SIG-M5 treated with dmso at 0.1 percent for 504 hours (cell line): Measurements from ENCODE around the gene IL10RB.
A peak's percentile ranks its signal among the peaks of the same experiment; 100 is the strongest.
"Not testable (repeated sequence)": the region's sequence is repeated elsewhere in the genome, so short reads cannot be mapped to it uniquely, and the experiment has no call there.

Source experiments
- DNase-seq: peaks from one replicate; lab custom pipeline; 2025; ENCODE audit not compliant: unreplicated experiment; lab: John Stamatoyannopoulos, UW

IL10RB gene

DNA sequence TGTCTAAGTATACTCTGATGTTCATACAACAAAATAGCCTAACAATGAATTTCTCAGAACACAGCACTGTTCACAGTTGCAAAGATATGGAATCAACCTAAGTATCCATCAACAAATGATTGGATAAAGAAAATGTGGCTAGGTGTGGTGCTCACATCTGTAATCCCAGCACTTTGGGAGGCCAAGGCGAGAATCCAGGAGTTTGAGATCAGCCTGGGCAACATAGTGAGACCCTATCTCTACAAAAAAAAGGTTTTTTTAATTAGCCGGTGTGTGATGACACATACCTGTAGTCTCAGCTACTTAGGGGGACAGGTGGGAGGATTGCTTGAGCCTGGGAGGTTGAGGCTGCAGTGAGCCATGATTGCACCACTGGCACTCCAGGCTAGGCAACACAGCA is 25.8 kb upstream of the IL10RB start:
- no peak for DNase-seq

GRCh38 chr21:33241846-33242245 is 24.3 kb upstream of the IL10RB start:
- DNase-seq, result no peak

GRCh38 chr21:33242846-33243245 is 23.3 kb upstream of the IL10RB start:
- DNase-seq, result not testable (repeated sequence)

DNA sequence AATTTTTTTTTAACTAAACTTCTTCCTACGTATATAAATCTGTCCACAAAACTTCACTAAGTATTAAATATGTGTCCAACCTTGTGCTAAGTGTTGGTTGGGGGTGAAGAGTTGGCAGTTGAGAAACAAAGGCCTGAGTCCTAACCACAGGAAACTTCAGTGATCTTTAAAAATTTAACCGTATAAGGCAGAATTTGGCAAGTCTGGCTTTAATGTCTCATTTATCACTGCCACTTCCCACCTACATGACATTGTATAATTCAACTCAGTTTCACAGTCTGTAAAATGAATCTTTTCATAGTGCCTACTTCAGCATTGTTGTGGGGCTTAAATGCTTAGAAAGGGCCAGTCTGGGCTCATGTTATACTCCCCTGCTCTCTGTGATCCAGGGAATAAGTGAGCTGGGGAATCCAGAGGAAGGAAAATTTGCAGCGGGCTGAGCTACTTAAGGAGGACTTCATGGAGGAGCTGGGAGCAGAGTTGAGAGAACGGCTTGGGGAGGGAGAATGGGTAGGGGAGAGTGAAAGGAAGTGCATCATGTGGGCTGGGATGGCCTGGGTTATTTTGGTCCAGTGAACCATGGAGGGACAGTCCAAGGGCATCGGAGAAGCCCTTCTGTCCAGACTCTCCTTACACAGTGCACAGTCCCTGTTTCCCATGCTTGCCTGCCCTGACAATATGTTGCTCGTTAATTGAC is 21.9 kb upstream of the IL10RB start:
- no peak for DNase-seq

DNA sequence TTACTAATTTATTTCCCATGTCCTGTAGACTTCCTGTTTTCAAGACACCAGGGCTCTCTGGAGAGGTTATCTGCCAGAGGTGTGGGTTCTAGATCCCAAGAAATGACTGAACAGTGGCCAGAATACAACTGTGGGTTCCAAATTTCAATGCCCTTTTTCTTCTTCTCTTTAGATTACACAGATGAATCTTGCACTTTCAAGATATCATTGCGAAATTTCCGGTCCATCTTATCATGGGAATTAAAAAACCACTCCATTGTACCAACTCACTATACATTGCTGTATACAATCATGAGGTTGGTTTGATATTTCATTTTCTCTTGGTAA is 21.4 kb upstream of the IL10RB start:
- DNase-seq, result no peak

DNA sequence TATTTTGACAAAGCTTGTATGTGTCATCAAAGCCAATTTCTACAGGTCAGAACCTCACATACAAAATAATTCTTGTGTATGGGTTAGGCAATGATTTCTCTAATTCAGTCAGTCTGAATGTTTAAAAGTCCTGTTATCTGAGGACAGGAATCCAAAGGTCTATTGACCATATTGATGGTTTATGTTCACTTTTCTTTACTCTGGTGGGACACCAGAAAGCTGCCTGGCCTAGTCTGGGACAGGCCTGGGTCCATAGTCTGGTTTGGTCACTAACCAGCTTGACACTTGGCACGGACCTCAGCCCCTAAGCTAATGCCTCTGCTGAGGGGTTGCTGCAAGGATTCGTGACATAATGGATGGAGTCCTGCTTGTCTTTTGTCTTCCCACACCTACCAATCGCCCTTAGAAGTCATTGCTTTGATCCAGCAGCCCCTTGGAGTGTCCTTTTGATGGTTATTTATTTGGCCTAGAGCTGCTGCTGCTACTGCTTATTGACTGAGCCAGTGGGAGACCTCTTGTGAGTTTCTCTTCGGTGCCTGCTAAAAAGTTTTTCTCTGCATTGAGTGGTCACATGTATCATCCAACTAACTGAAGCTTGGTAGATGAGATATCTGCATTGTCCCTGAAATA is 20.8 kb upstream of the IL10RB start:
- DNase-seq, result no peak

GRCh38 chr21:33246506-33246905 is 19.7 kb upstream of the IL10RB start:
- no peak for DNase-seq

DNA sequence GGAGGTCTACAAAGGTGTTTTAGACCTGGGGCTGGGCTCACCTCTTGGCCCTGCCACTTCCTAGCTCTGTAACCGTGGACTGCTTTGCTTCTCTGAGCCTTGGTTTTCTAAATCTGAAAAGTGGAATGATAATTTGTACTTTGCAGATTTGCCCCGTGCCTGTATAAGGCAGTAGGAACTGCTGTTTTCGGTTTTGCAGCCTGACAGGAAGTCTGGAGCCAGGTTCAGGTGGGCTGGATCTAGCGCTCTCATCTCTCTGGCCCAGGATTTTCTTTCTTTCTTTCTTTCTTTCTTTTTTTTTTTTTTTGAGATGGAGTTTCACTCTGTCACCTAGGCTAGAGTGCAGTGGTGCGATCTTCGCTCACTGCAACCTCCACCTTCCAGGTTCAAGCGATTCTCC is 19.2 kb upstream of the IL10RB start:
- no peak for DNase-seq

DNA sequence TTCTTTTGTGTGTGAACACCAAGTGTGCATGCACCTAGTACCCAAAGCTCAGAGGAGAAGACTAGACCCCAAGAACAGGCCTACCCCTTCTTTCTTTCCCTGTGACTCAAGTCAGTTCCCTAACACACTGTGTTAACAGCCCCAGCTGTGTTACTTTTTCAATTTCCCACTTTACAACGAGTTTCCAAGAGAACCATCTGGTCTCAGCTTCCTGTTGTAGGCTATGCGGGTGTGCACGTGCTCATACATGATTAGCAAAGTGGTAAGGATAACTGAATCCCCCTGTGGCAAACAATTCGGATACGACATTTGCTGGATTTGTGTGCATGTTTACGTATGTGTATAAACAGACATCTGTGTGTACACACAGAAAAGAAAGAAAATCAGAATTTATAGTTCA is 18.6 kb upstream of the IL10RB start:
- no peak for DNase-seq

DNA sequence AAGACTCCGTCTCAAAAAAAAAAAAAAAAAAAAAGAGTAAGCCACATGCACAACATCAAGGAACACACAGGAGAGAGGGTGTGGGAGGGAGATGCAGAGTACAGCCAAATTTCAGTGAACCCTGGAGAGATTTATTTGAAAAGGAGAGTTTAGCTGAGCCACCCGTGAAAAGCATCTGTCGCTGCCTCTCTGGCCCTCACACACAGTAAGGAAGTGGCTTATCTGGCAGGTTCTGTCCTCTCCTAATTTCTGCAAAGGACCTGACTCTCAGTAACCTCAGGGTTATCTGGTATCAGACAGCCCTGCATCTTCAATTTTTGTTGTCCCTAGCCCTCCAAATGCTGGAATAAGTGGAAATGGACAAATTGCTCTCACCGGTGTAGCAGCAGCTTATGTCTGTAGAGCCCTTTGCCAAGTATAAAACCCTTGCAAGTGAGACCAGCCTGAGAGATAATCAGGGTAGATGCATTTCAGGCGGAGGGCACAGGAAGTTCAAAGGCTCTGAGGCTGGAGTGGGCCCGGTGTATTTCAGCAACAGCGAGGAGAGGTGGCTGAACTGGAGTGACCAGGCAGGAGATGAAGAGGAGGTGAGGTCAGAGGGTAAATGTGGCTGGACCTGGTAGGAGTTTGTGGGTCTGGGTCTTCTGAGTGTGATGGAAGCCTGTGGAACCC is 16.7 kb upstream of the IL10RB start:
- no peak for DNase-seq

GRCh38 chr21:33251119-33251518 is 15.0 kb upstream of the IL10RB start:
- DNase-seq, result no peak

GRCh38 chr21:33253382-33253781 is 12.8 kb upstream of the IL10RB start:
- DNase-seq, result not testable (repeated sequence)

- DNase-seq, result no peak
Measured at GRCh38 chr21:33254766-33255165, 11.4 kb upstream of the IL10RB start.

DNA sequence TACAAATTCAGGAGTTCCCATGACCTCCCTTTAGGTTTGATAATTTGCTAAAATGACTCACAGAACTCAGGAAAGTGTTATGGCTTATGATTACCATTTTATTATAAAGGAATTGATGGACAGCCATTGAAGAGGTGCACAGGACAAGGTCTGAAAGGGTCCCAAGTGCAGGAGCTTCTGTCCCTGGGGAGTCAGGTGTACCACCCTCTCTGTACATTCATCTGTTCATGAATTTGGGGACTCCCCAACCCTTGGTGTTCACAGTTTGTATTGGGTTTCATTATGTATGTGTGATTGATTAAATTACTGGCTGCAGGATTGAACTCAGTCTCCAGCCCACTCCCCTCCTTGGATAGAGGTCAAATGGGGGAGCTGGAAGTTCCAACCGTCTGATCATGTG is 10.8 kb upstream of the IL10RB start:
- DNase-seq, result no peak

DNA sequence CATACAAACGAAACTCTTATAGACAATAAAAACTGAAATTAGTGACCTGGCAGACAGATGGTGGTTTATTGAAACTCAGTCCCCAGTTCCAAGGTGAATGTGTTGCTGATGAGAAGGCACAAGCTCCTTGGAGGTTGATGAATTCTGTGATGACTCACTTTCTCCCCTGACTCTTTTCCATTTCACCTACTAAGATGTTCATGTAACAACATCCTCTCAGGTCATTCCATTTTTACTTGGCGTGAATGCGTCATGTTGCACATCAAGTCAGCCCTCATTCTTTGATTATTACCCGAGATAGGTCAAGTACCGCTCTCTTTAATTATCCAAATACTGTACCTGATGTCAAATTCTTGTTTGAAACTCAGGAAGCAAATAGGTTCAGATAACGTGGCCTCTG is 10.1 kb upstream of the IL10RB start:
- no peak for DNase-seq

- no peak for DNase-seq
Measured at GRCh38 chr21:33257094-33257803, 8.9 kb upstream of the IL10RB start.

DNA sequence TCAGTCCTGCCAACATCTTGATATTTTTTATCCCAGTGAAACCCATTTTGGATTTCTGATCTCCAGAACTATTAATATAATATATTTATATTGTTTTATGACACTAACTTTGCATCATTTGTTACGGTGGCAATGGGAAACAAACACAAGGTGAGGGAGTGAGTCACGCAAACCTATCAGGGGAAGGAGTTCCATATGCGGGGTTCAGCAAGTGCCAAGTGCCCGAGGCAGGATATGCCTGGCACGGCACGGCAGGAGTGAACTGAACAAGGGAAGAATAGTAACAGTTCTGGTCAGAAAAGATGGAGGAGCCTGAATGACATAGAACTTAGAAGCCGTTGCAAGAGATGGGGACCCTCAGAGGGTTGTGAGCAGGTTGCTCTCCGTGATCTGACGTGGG is 7.7 kb upstream of the IL10RB start:
- DNase-seq, result no peak

DNA sequence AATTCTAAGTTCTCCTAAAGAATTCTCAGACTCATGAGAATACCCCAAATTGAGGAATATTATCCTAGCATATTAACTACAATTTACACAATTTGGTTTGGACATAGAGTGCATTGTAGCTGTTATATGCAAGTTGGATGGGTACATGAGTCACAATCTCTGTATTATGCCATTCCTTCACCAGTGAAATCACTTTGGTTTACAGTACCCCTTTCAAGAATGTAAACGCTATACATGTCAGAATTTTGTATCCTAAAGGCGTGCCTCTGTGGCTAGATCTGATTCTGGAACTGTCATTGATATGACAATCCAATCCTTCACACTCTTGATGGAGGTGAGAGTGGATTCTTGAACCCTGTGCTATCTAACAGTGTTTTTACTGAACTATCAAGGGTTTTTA is 6.7 kb upstream of the IL10RB start:
- DNase-seq, result no peak

- DNase-seq, result no peak
Measured at GRCh38 chr21:33259995-33260394, 6.2 kb upstream of the IL10RB start.

DNA sequence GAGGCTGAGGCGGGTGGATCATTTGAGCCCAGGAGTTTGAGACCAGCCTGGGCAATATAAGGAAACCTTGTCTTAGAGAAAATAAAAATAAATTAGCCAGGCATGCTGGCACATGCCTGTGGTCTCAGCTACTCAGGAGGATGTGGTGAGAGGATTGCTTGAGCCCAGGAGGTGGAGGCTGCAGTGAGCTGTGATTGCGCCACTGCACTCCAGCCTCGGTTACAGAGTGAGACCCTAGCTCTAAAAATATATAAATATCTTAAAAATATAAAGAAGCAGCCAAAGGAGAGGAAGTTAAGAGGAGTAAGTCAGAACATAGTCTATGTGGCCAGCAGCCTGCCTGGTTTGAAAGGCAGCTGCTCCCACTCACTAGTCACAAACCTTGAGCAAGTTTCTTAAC is 4.5 kb upstream of the IL10RB start:
- peak; percentile 98 for DNase-seq

DNA sequence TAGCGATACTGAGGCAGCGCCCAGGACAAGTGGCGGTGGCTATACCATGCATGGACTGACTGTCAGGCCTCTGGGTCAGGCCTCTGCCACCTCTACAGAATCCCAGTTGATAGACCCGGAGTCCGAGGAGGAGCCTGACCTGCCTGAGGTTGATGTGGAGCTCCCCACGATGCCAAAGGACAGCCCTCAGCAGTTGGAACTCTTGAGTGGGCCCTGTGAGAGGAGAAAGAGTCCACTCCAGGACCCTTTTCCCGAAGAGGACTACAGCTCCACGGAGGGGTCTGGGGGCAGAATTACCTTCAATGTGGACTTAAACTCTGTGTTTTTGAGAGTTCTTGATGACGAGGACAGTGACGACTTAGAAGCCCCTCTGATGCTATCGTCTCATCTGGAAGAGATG is 3.2 kb upstream of the IL10RB start:
- no peak for DNase-seq

DNA sequence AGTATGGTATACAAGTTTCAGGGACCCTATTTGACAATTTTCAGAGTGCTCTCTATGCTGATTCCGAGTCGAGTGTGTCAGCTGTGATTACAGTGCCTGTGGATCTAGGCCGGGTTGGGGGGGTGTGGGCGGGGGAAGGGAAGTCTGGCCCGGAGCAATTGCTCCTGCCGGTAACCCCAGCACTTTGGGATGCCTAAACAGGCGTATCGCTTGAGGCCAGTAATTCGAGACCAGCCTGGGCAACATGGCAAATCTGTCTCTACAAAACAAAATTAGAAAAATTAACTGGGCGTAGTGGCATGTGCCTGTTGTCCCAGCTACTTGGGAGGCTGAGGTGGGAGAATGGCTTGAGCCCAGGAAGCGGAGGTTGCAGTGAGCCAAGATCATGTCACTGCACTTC is 1.6 kb upstream of the IL10RB start:
- DNase-seq, result no peak
